Measurements from ENCODE around the gene DPYSL3.

Gene DPYSL3

DNA sequence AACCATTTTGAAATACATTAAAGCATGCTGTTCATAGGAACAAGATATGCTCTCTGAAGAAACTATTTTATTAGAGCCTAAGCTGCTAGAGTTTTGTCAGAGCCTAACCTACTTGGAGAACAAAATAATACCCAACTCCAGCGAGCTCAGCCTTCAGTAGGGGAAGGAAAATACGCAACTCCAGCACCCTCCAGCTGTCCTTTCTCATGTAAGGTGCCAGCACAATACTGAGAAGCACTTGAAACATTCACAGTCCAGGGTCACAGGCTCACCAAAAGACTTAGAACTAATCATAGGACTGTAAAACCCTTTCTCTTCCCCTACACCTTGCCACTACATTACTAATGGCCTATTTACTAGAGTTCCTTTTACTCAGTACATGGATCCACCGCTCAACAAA lies 18.9 kb downstream of the DPYSL3 start:
- H3K9me2 ChIP-seq (replicated peaks; ENCODE audit: insufficient read depth, low read length): no peaks in the 10 kb centered on the region
- no peak overlapping the region for H3K27ac ChIP-seq (ENCODE audit: low read depth, low read length)
- no peaks in the 10 kb centered on the region for H3K79me2 ChIP-seq (ENCODE audit: insufficient read depth, low read length)
- H3K9me3 ChIP-seq (ENCODE audit: insufficient read depth, low read length): no peaks in the 10 kb centered on the region
- no peak for TF ChIP-seq EZH2phosphoT487 (conservative IDR thresholded peaks at IDR 0.05; ENCODE audit: low read length)
- TF ChIP-seq, protein P1, sequence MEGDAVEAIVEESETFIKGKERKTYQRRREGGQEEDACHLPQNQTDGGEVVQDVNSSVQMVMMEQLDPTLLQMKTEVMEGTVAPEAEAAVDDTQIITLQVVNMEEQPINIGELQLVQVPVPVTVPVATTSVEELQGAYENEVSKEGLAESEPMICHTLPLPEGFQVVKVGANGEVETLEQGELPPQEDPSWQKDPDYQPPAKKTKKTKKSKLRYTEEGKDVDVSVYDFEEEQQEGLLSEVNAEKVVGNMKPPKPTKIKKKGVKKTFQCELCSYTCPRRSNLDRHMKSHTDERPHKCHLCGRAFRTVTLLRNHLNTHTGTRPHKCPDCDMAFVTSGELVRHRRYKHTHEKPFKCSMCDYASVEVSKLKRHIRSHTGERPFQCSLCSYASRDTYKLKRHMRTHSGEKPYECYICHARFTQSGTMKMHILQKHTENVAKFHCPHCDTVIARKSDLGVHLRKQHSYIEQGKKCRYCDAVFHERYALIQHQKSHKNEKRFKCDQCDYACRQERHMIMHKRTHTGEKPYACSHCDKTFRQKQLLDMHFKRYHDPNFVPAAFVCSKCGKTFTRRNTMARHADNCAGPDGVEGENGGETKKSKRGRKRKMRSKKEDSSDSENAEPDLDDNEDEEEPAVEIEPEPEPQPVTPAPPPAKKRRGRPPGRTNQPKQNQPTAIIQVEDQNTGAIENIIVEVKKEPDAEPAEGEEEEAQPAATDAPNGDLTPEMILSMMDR (IDR thresholded peaks at IDR 0.05; ENCODE audit: insufficient read depth, low read length, poor library complexity, severe bottlenecking): no peak
- no peaks in the 10 kb centered on the region for H3F3A ChIP-seq (ENCODE audit: insufficient read depth)
- no peak overlapping the region for H2AFZ ChIP-seq (ENCODE audit: low read depth, low read length, severe bottlenecking)
- no peaks in the 10 kb centered on the region for H3K36me3 ChIP-seq (ENCODE audit: low read length)
- H3K27me3 ChIP-seq (ENCODE audit: low read length): no peaks in the 10 kb centered on the region
- no peak overlapping the region for H3K9ac ChIP-seq (ENCODE audit: low read length)
- H4K20me1 ChIP-seq (ENCODE audit: low read depth, low read length): no peaks in the 10 kb centered on the region
- no peak overlapping the region for H3K4me3 ChIP-seq (ENCODE audit: insufficient read depth, low read length, poor library complexity, severe bottlenecking)
- H3K4me2 ChIP-seq (ENCODE audit: low read depth, low read length, poor library complexity, severe bottlenecking): no peak overlapping the region

DNA sequence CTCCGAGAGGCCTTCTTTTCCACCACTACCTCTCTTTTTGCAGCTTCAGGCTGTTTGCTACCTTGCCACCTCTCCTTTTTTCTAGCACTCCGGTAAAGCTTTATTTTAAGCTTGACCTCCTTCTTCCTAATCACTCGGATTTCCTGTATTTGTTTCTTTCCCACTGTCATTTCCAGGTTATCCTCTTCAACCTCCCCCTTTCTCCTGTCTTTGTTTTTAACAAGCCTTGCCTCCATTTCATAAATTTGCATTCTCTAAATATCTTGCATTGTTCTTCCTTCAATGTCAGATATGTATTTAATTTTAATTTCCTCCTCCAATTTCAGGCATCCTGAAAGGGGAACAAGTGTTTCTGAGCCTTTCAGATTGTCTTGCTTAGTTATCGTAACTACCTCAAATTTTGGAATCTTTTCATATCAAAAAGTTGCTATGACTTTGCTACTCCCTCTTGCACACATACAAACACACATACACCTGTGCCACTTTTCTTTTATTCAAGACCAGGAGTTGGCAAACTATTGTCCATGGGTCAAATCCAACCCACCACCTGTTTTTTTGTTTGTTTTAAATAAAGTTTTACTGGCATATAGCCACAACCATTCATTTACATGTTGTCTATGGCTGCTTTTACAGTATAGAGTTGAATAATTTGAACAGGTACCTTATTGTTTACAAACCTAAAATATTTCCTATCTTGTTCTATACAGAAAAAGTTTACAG lies 22.7 kb downstream of the DPYSL3 start:
- no peak overlapping the region for H2AFZ ChIP-seq (ENCODE audit: low read depth, low read length, severe bottlenecking)
- TF ChIP-seq, protein P1 (IDR thresholded peaks at IDR 0.05; ENCODE audit: insufficient read depth, low read length, poor library complexity, severe bottlenecking): no peak
- TF ChIP-seq EZH2phosphoT487 (conservative IDR thresholded peaks at IDR 0.05; ENCODE audit: low read length): no peak
- H3K27me3 ChIP-seq (ENCODE audit: low read length): no peaks in the 10 kb centered on the region
- no peak overlapping the region for H3K4me2 ChIP-seq (ENCODE audit: low read depth, low read length, poor library complexity, severe bottlenecking)
- H4K20me1 ChIP-seq (ENCODE audit: low read depth, low read length): no peaks in the 10 kb centered on the region
- no peaks in the 10 kb centered on the region for H3K36me3 ChIP-seq (ENCODE audit: low read length)
- H3K9me3 ChIP-seq (ENCODE audit: insufficient read depth, low read length): no peaks in the 10 kb centered on the region
- H3K9ac ChIP-seq (ENCODE audit: low read length): no peak overlapping the region
- no peak overlapping the region for H3K4me3 ChIP-seq (ENCODE audit: insufficient read depth, low read length, poor library complexity, severe bottlenecking)
- no peak overlapping the region for H3K27ac ChIP-seq (ENCODE audit: low read depth, low read length)
- no peaks in the 10 kb centered on the region for H3K9me2 ChIP-seq (replicated peaks; ENCODE audit: insufficient read depth, low read length)
- no peaks in the 10 kb centered on the region for H3F3A ChIP-seq (ENCODE audit: insufficient read depth)
- no peaks in the 10 kb centered on the region for H3K79me2 ChIP-seq (ENCODE audit: insufficient read depth, low read length)

DNA sequence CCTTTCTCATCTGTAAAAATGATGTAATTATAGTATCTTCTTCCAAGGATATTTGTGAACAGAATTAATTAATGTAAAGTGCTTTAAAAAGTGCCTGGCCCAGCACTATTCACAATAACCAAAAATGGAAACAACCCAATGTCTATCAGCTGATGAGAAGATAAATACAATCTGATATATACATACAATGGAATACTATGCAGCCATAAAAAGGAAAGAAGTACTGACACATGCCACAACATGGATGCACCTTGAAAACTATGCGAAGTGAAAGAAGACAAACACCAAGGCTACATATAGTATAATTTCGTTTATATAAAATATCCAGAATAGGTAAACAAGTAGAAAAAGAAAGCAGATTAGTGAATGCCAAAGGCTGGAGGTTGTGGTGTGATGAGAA lies 24.1 kb downstream of the DPYSL3 start:
- Histone ChIP-seq H2AFZ (ENCODE audit: low read depth, low read length, severe bottlenecking) (no peak overlapping the region), H3K9ac (ENCODE audit: low read length) (no peak overlapping the region)
- TF ChIP-seq EZH2phosphoT487 (conservative IDR thresholded peaks at IDR 0.05; ENCODE audit: low read length): no peak

DNA sequence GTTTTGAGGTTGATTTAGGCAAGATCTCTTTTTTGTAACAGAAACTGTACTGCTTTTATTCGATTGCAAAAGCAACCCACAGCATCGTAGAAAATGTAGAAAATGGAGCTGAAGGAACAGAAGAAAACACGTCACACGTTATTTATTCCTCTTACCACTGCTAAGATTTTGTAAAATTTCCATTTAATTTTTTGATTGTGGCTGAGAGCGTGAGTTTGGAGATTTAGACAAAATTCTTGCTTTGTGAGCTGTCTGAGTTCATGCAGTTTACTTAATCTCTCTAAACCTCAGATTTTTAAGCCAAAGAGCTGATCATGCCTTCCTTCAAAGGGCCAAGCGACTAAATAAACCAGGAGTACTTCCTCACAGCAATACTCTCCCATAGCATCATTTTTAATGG lies 24.8 kb downstream of the DPYSL3 start:
- Histone ChIP-seq H3F3A (ENCODE audit: insufficient read depth) (no peaks in the 10 kb centered on the region), H2AFZ (ENCODE audit: low read depth, low read length, severe bottlenecking) (no peak overlapping the region), H4K20me1 (ENCODE audit: low read depth, low read length) (no peaks in the 10 kb centered on the region), H3K36me3 (ENCODE audit: low read length) (no peaks in the 10 kb centered on the region), H3K4me3 (ENCODE audit: insufficient read depth, low read length, poor library complexity, severe bottlenecking) (no peak overlapping the region), H3K9me2 (replicated peaks; ENCODE audit: insufficient read depth, low read length) (no peaks in the 10 kb centered on the region), H3K79me2 (ENCODE audit: insufficient read depth, low read length) (no peaks in the 10 kb centered on the region), H3K9me3 (ENCODE audit: insufficient read depth, low read length) (no peaks in the 10 kb centered on the region), H3K27me3 (ENCODE audit: low read length) (no peaks in the 10 kb centered on the region), H3K4me2 (ENCODE audit: low read depth, low read length, poor library complexity, severe bottlenecking) (no peak overlapping the region), H3K9ac (ENCODE audit: low read length) (no peak overlapping the region), H3K27ac (ENCODE audit: low read depth, low read length) (no peak overlapping the region)
- no peak for TF ChIP-seq EZH2phosphoT487 (conservative IDR thresholded peaks at IDR 0.05; ENCODE audit: low read length)
- TF ChIP-seq, protein P1 (IDR thresholded peaks at IDR 0.05; ENCODE audit: insufficient read depth, low read length, poor library complexity, severe bottlenecking): no peak

More for the DNA sequence above, 24.1 kb downstream of the DPYSL3 start:
- no peak overlapping the region for H3K27ac ChIP-seq (ENCODE audit: low read depth, low read length)
- no peaks in the 10 kb centered on the region for H3K36me3 ChIP-seq (ENCODE audit: low read length)
- H3K79me2 ChIP-seq (ENCODE audit: insufficient read depth, low read length): no peaks in the 10 kb centered on the region
- no peaks in the 10 kb centered on the region for H3K27me3 ChIP-seq (ENCODE audit: low read length)
- H3F3A ChIP-seq (ENCODE audit: insufficient read depth): no peaks in the 10 kb centered on the region
- no peak overlapping the region for H3K4me3 ChIP-seq (ENCODE audit: insufficient read depth, low read length, poor library complexity, severe bottlenecking)
- no peak overlapping the region for H3K4me2 ChIP-seq (ENCODE audit: low read depth, low read length, poor library complexity, severe bottlenecking)
- no peaks in the 10 kb centered on the region for H4K20me1 ChIP-seq (ENCODE audit: low read depth, low read length)
- no peaks in the 10 kb centered on the region for H3K9me3 ChIP-seq (ENCODE audit: insufficient read depth, low read length)
- no peaks in the 10 kb centered on the region for H3K9me2 ChIP-seq (replicated peaks; ENCODE audit: insufficient read depth, low read length)

Measured in SU-DHL-6 (cell line).